BJ (cell line): Measurements from ENCODE around the gene STK40. TPM values are rescaled to one million over a fixed set of nuclear protein-coding genes. Genes with fewer than 3 reads are reported as not detected.

Experiments used
- CTCF ChIA-PET: fragments of 350-600 bp; formaldehyde crosslinking; extraction: SDS; loops from one replicate; lab custom pipeline; 2021; ENCODE audit warnings: antibody characterized with exemption, inconsistent platforms; lab: Yijun Ruan, JAX
- POLR2A ChIA-PET: fragments of 300-600 bp; sonication (Branson Sonifier 250); formaldehyde crosslinking; extraction: SDS; loops from one replicate; lab custom pipeline; 2021; ENCODE audit warnings: antibody characterized with exemption; lab: Charles Lee
- DNase-seq: peaks from one replicate; pipeline ENCODE4 v3.0.0-alpha.2; 2011; ENCODE audit warnings: low read depth
- H3K27me3 ChIP-seq: 2 replicates; pipeline ENCODE4 v1.6.0; 2011; ENCODE audit warnings: low read length; ENCODE audit not compliant: control insufficient read depth, insufficient read depth
- H3K36me3 ChIP-seq: 2 replicates; pipeline ENCODE4 v1.5.1; 2011; ENCODE audit warnings: low read length; ENCODE audit not compliant: control insufficient read depth, insufficient read depth
- H3K4me3 ChIP-seq: 2 replicates; pipeline ENCODE4 v1.5.1; 2011; ENCODE audit warnings: low read depth, mild to moderate bottlenecking, control low read depth, low read length
- CTCF ChIP-seq: IDR thresholded peaks from 2 replicates; pipeline ENCODE4 v1.5.1; 2011; ENCODE audit warnings: low read depth, mild to moderate bottlenecking, control low read depth, inconsistent platforms, low read length, moderate library complexity; ENCODE audit not compliant: insufficient read depth
- polyA plus RNA-seq: library from polyadenylated mRNA; depleted of rRNA; stranded (reverse); fragments of >200 nt; gene quantifications from 2 replicates; pipeline ENCODE4 v1.2.3, GENCODE V29; 2011

STK40 gene
- polyA plus RNA-seq, 1 experiment = 29.5 TPM

- Histone ChIP-seq H3K36me3 (peaks cover 32% of the 10 kb centered on the region), H3K4me3 (no peak overlapping the region)
- CTCF ChIA-PET = interaction anchor here (0.7 to 6.7 kb wide), 8 partner anchors 9 to 109 kb away, joined by 3 to 50 read pairs (median 6); partner anchors contain the start of gene EVA1B
Measured at GRCh38 chr1:36351227-36351977, 34.3 kb downstream of the STK40 start.

GRCh38 chr1:36350659-36351226 lies 35.0 kb downstream of the STK40 start:
- no peak for DNase-seq
- Histone ChIP-seq H3K4me3 (no peak overlapping the region), H3K36me3 (peaks cover 31% of the 10 kb centered on the region), H3K27me3 (no peaks in the 10 kb centered on the region)
- POLR2A ChIA-PET = interaction anchor here (2.0 kb wide), 1 partner anchor 37 kb away, joined by 9 read pairs; no protein-coding TSS in a partner anchor
- CTCF ChIA-PET = interaction anchor here (0.7 to 6.7 kb wide), 7 partner anchors 9 to 109 kb away, joined by 3 to 50 read pairs (median 7); partner anchors contain the start of gene EVA1B
- TF ChIP-seq CTCF = no peak

More at GRCh38 chr1:36351227-36351977, 34.3 kb downstream of the STK40 start:
- peak; percentile 77 for DNase-seq
- H3K27me3 ChIP-seq = no peaks in the 10 kb centered on the region
- POLR2A ChIA-PET = interaction anchor here (0.6 to 2.0 kb wide), 3 partner anchors 8 to 36 kb away, joined by 3 to 9 read pairs (median 3); no protein-coding TSS in a partner anchor
- TF ChIP-seq CTCF = no peak

- peaks cover 29% of the 10 kb centered on the region for H3K36me3 ChIP-seq
- H3K27me3 ChIP-seq = no peaks in the 10 kb centered on the region
- CTCF ChIA-PET = interaction anchor here (1.1 to 6.7 kb wide), 7 partner anchors 8 to 200 kb away, joined by 3 to 50 read pairs (median 7); partner anchors contain the start of genes EVA1B and TRAPPC3
- no peak for TF ChIP-seq CTCF
- POLR2A ChIA-PET = interaction anchor here (2.0 kb wide), 1 partner anchor 37 kb away, joined by 9 read pairs; no protein-coding TSS in a partner anchor
- no peak for DNase-seq
- no peak overlapping the region for H3K4me3 ChIP-seq
Measured at GRCh38 chr1:36349839-36350238, 35.9 kb downstream of the STK40 start.

- H3K4me3 ChIP-seq = no peak overlapping the region
- peaks cover 27% of the 10 kb centered on the region for H3K36me3 ChIP-seq
- ChIA-PET CTCF (interaction anchor here (1.1 to 5.2 kb wide), 4 partner anchors 11 to 200 kb away, joined by 3 to 50 read pairs (median 12); partner anchors contain the start of gene TRAPPC3), POLR2A (no interaction called here)
- TF ChIP-seq CTCF = no peak
- no peak for DNase-seq
- H3K27me3 ChIP-seq = no peaks in the 10 kb centered on the region
Measured at GRCh38 chr1:36349241-36349671, 36.5 kb downstream of the STK40 start.

GRCh38 chr1:36346741-36347370 lies 38.9 kb downstream of the STK40 start:
- no peak overlapping the region for H3K4me3 ChIP-seq
- ChIA-PET POLR2A (no interaction called here), CTCF (interaction anchor here (7.0 kb wide), 1 partner anchor 21 kb away, joined by 88 read pairs; no protein-coding TSS in a partner anchor)
- H3K27me3 ChIP-seq = no peaks in the 10 kb centered on the region
- DNase-seq = no peak
- TF ChIP-seq CTCF = no peak
- H3K36me3 ChIP-seq = peaks cover 33% of the 10 kb centered on the region
